GM12878 (cell line): Measurements from ENCODE around the gene IFI27L1. TPM values are rescaled to one million over a fixed set of nuclear protein-coding genes. Genes with fewer than 3 reads are reported as not detected.

Experiments used
- ATAC-seq: fragments of 200-7000 bp; cut with Tn5 transposase; 3 replicates; pipeline ENCODE4 v1.9.1; 2020; ENCODE audit warnings: mild to moderate bottlenecking, moderate library complexity
- BruUV-seq: library from RNA; stranded (reverse); fragments of 400-500 nt; replicated peaks from 2 replicates; lab custom pipeline; 2021; lab: Mats Ljungman, UMichigan
- CTCF ChIA-PET: fragments of 300-600 bp; sonication (Branson Sonifier 250); formaldehyde crosslinking; extraction: SDS; loops from one replicate; lab custom pipeline; 2021; ENCODE audit warnings: inconsistent platforms; lab: Yijun Ruan, JAX
- POLR2A ChIA-PET: fragments of 350-600 bp; formaldehyde crosslinking; extraction: SDS; loops from one replicate; lab custom pipeline; 2021; ENCODE audit warnings: inconsistent platforms; lab: Charles Lee
- RAD21 ChIA-PET: fragments of 300-600 bp; sonication (Branson Sonifier 250); formaldehyde crosslinking; loops from one replicate; lab custom pipeline; 2023; ENCODE audit warnings: antibody characterized with exemption; ENCODE audit not compliant: unreplicated experiment; lab: Charles Lee
- SMC1A ChIA-PET: fragments of 300-600 bp; sonication (Branson Sonifier 250); formaldehyde crosslinking; loops from one replicate; lab custom pipeline; 2023; ENCODE audit not compliant: unreplicated experiment, uncharacterized antibody; lab: Charles Lee
- DNase-seq: peaks from one replicate; pipeline ENCODE4 v3.0.0-alpha.2; 2011; ENCODE audit warnings: low read depth, low spot score
- FAIRE-seq: peaks from 3 replicates; lab custom pipeline; 2011; peaks lifted over from hg19 to GRCh38; lab: Jason Lieb, UNC
- H2AFZ ChIP-seq: 2 replicates; pipeline ENCODE4 v1.6.0; 2011; ENCODE audit warnings: low read depth, low read length, control low read depth; ENCODE audit not compliant: control insufficient read depth
- H3K27ac ChIP-seq: 2 replicates; pipeline ENCODE4 v1.5.1; 2011; ENCODE audit warnings: control low read depth; ENCODE audit not compliant: control insufficient read depth, insufficient read depth
- H3K27me3 ChIP-seq, 2 experiments: replicated peaks in 1 of 2; 2 replicates each; pipeline versions ENCODE4 v1.6.0 to v1.6.1; 2011; ENCODE audit warnings: low read length in 1 of 2; ENCODE audit not compliant: control insufficient read depth in 2 of 2, insufficient read depth in 2 of 2
- H3K36me3 ChIP-seq, 2 experiments: 2 replicates each; pipeline ENCODE4 v1.5.1; 2011; ENCODE audit warnings: low read length in 1 of 2; ENCODE audit not compliant: control insufficient read depth in 2 of 2, insufficient read depth in 2 of 2
- H3K4me1 ChIP-seq: 2 replicates; pipeline ENCODE4 v1.6.1; 2011; ENCODE audit warnings: mild to moderate bottlenecking, low read length, moderate library complexity, mixed read lengths; ENCODE audit not compliant: control insufficient read depth, insufficient read depth
- H3K4me2 ChIP-seq: 2 replicates; pipeline ENCODE4 v1.6.0; 2011; ENCODE audit warnings: control low read depth; ENCODE audit not compliant: control insufficient read depth, insufficient read depth
- H3K4me3 ChIP-seq: fragments of 200-600 bp; sonication (generic); 2 replicates; pipeline ENCODE4 v1.5.1; 2016
- H3K79me2 ChIP-seq: 2 replicates; pipeline ENCODE4 v1.6.0; 2011; ENCODE audit warnings: low read length; ENCODE audit not compliant: control insufficient read depth, insufficient read depth
- H3K9ac ChIP-seq: 2 replicates; pipeline ENCODE4 v1.8.0; 2011; ENCODE audit warnings: low read length, control low read depth, mixed read lengths; ENCODE audit not compliant: control insufficient read depth, insufficient read depth
- H3K9me3 ChIP-seq: replicated peaks from 3 replicates; pipeline ENCODE4 v1.5.1; 2011; ENCODE audit warnings: mild to moderate bottlenecking, low read length; ENCODE audit not compliant: control insufficient read depth, insufficient read depth
- H4K20me1 ChIP-seq: 2 replicates; pipeline ENCODE4 v1.6.0; 2011; ENCODE audit not compliant: control insufficient read depth, insufficient read depth
- ATF2 ChIP-seq: IDR thresholded peaks from 2 replicates; pipeline ENCODE4 v1.6.1; 2012; ENCODE audit warnings: low read length, inconsistent platforms
- BACH1 ChIP-seq: fragments of 450-650 bp; IDR thresholded peaks from 2 replicates; pipeline ENCODE4 v1.6.1; 2017; ENCODE audit warnings: mild to moderate bottlenecking, borderline replicate concordance
- CEBPB ChIP-seq, 2 experiments: fragments of 150-350 bp in 1 of 2; IDR thresholded peaks; 2 replicates each; pipeline ENCODE4 v1.6.1; 2012 to 2014; ENCODE audit warnings: low read depth in 2 of 2, low read length in 2 of 2, borderline replicate concordance in 1 of 2, inconsistent platforms in 1 of 2
- JUNB ChIP-seq: IDR thresholded peaks from 2 replicates; pipeline ENCODE4 v1.6.1; 2016; ENCODE audit warnings: antibody characterized with exemption, mild to moderate bottlenecking
- RELA ChIP-seq: fragments of 450-650 bp; IDR thresholded peaks from 2 replicates; pipeline ENCODE4 v1.8.0; 2014; ENCODE audit warnings: borderline replicate concordance; ENCODE audit not compliant: partially characterized antibody
- RELB ChIP-seq: fragments of 450-650 bp; IDR thresholded peaks from 2 replicates; pipeline ENCODE4 v1.6.1; 2017; ENCODE audit warnings: low read depth, mild to moderate bottlenecking, moderate library complexity
- RUNX3 ChIP-seq: IDR thresholded peaks from 2 replicates; pipeline ENCODE4 v1.6.1; 2012; ENCODE audit warnings: low read length, inconsistent platforms
- SMAD5 ChIP-seq: IDR thresholded peaks from 2 replicates; pipeline ENCODE4 v1.6.1; 2016; ENCODE audit warnings: antibody characterized with exemption, low read depth
- ZNF24 ChIP-seq: fragments of 450-650 bp; IDR thresholded peaks from 2 replicates; pipeline ENCODE4 v1.6.1; 2017; ENCODE audit warnings: antibody characterized with exemption, mild to moderate bottlenecking
- WGBS: methylation state at CpG from one replicate; pipeline ENCODE4 v1.1.6; 2016; ENCODE audit warnings: low lambda C conversion rate; ENCODE audit not compliant: insufficient replicate concordance, insufficient coverage; ENCODE audit errors: missing lambda C conversion rate; 5-methylcytosine and 5-hydroxymethylcytosine counted together
- in situ Hi-C: fragments of 300-500 bp; cut with MboI; formaldehyde crosslinking; loops from 9 replicates; pipeline ENCODE4 v1.14.3; 2018; ENCODE audit warnings: mixed read lengths
- intact Hi-C: fragments of 100-400 bp; cut with micrococcal nuclease; formaldehyde crosslinking; loops from one replicate; pipeline ENCODE4 v1.14.2; 2022; ENCODE audit not compliant: unreplicated experiment
- polyA plus RNA-seq, 11 experiments: library from polyadenylated mRNA; depleted of rRNA in 4 of 11; unstranded in 6 of 11; stranded (reverse) in 5 of 11; fragments of >200 nt; fragmentation: Nextera tagmentation in 4 of 11; fragmentation: Illumina TruSeq in 1 of 11; extraction: Ambion mirVana in 4 of 11; extraction: Trizol in 1 of 11; gene quantifications; 1 replicate in 1 of 11; 2 replicates in 10 of 11; pipeline versions ENCODE4 v1.2.1 to v1.2.3, GENCODE V29; 2011 to 2016; ENCODE audit warnings: inconsistent platforms in 2 of 11, missing spikeins in 2 of 11, low read depth in 1 of 11
- total RNA-seq, 4 experiments: library from RNA; depleted of rRNA in 3 of 4; stranded (reverse); fragments of >200 nt in 3 of 4; fragmentation: Illumina TruSeq in 1 of 4; extraction: Trizol in 1 of 4; gene quantifications; 2 replicates each; pipeline versions ENCODE4 v1.2.1 to v1.2.3, GENCODE V29; 2013 to 2021

The IFI27L1 gene
- total and polyA plus RNA-seq, 10 of the 15 experiments (the other 5 are each of a cell fraction or from before 2014, with no cell fraction given): 17.4 to 38.8 (median 27.6) TPM

GRCh38 chr14:94113490-94113889, 32.4 kb downstream of the IFI27L1 start:
- no peak overlapping the region for H3K9ac ChIP-seq
- H3K4me2 ChIP-seq: no peak overlapping the region
- TF ChIP-seq ZNF24: no peak
- no peaks in the 10 kb centered on the region for H3K9me3 ChIP-seq
- BruUV-seq: no TSS peak
- in situ Hi-C loops: no loop called here
- H3K27me3 ChIP-seq: peaks cover 2 to 5% of the 10 kb centered on the region in 2 experiments; a peak in 3 of 4 replicates
- CTCF ChIA-PET: interaction anchor here (1.8 to 2.7 kb wide), 2 partner anchors 18 to 78 kb away, joined by 4 to 7 read pairs; no protein-coding TSS in a partner anchor
- intact Hi-C loops: no loop called here
- SMC1A ChIA-PET: interaction anchor here (0.8 kb wide), 1 partner anchor 173 kb away, joined by 3 read pairs; no protein-coding TSS in a partner anchor
- H4K20me1 ChIP-seq: no peaks in the 10 kb centered on the region
- H3K4me1 ChIP-seq: no peaks in the 10 kb centered on the region
- no peak for DNase-seq
- H3K36me3 ChIP-seq: no peaks in the 10 kb centered on the region
- POLR2A ChIA-PET: interaction anchor here (0.6 to 0.7 kb wide), 2 partner anchors 14 to 1118 kb away, joined by 3 to 4 read pairs; no protein-coding TSS in a partner anchor
- RAD21 ChIA-PET: no interaction called here
- no peak overlapping the region for H3K27ac ChIP-seq
- no peaks in the 10 kb centered on the region for H3K79me2 ChIP-seq
- no peak for ATAC-seq
- H2AFZ ChIP-seq: no peak overlapping the region
- WGBS: 67% methylated on average over 6 of the region's 6 CpGs
- FAIRE-seq: no peak
- H3K4me3 ChIP-seq: no peak overlapping the region

- H2AFZ ChIP-seq: no peak overlapping the region
- in situ Hi-C loops: no loop called here
- H3K4me1 ChIP-seq: no peaks in the 10 kb centered on the region
- H3K36me3 ChIP-seq: no peaks in the 10 kb centered on the region
- H3K9ac ChIP-seq: no peak overlapping the region
- FAIRE-seq: no peak
- WGBS: 49% methylated on average over 5 of the region's 5 CpGs
- ChIA-PET SMC1A (interaction anchor here (0.8 kb wide), 2 partner anchors 57 to 174 kb away, joined by 3 read pairs; no protein-coding TSS in a partner anchor), RAD21 (no interaction called here), CTCF (interaction anchor here (0.9 to 2.7 kb wide), 4 partner anchors 18 to 88 kb away, joined by 3 to 7 read pairs (median 5); no protein-coding TSS in a partner anchor), POLR2A (interaction anchor here (0.6 kb wide), 1 partner anchor 1117 kb away, joined by 4 read pairs; no protein-coding TSS in a partner anchor)
- H3K27me3 ChIP-seq: peaks cover 2 to 5% of the 10 kb centered on the region in 2 experiments; a peak in 3 of 4 replicates
- DNase-seq: no peak
- BruUV-seq: no TSS peak
- intact Hi-C loops: no loop called here
- no peak for ATAC-seq
- no peaks in the 10 kb centered on the region for H4K20me1 ChIP-seq
- H3K4me2 ChIP-seq: no peak overlapping the region
- H3K79me2 ChIP-seq: no peaks in the 10 kb centered on the region
- H3K4me3 ChIP-seq: no peak overlapping the region
- H3K9me3 ChIP-seq: no peaks in the 10 kb centered on the region
- H3K27ac ChIP-seq: no peak overlapping the region
- TF ChIP-seq SMAD5: no peak
- no peak for TF ChIP-seq RELB
- TF ChIP-seq CEBPB (IDR thresholded peaks at IDR 0.05; ENCODE audit: borderline replicate concordance in 1 of 2, low read depth in 2 of 2, low read length in 2 of 2): no peak
- TF ChIP-seq ATF2: no peak
- TF ChIP-seq JUNB: no peak
- TF ChIP-seq RELA: no peak
- no peak for TF ChIP-seq BACH1
- TF ChIP-seq RUNX3: no peak
Observed at GRCh38 chr14:94113908-94114588, 32.9 kb downstream of the IFI27L1 start.
